GM18907 (cell line): Measurements from ENCODE around the gene IFNA4.
"Not testable (repeated sequence)": the region's sequence is repeated elsewhere in the genome, so short reads cannot be mapped to it uniquely, and the experiment has no call there.

Experiments
- ATAC-seq: cut with Tn5 transposase; IDR thresholded peaks from one replicate; pipeline ENCODE4 v1.9.1; 2021; ENCODE audit warnings: mild to moderate bottlenecking, moderate library complexity; ENCODE audit not compliant: unreplicated experiment

IFNA4 gene

DNA sequence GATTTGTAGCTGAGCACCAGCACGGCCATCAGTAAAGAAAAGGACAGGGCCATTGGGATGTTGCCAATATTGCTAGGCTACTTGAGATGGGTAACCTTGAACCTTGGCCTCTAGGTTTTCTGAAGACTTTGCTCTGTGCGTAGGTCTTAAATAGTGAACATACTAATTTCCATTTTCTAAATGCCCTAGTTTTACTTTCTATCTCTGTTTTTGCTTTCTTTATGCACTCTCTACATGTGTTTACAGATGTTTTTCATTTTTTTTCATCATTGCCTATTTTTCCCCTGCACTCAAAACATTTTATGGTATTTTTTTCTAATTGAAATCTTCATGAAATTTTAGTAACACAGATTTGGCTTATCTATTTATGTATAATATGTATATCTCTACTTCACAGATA, 20.8 kb downstream of the IFNA4 start, which contains the start of gene IFNA21:
Gene IFNA21 (minus strand): TSS at position 101 of the 400 bp plus-strand sequence. CDS start 48 bp downstream, at position 53.
- not testable (repeated sequence) for ATAC-seq

DNA sequence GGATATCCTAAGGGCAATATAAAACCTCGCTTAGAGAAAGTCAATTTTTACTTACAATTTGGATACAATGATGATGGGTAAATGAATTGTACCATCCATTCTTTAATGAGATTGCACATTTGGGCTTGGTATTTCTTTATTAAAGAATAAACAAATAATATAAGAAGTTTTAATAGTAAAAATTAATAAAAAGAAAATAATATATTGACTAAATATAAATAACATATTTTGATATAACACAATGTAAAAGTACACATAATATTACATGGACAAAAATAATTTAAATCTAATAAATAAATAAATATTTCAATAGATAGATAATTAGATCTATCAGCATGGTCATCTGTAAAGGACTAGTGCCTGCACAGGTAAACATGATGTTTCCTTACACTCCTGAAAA, 21.9 kb downstream of the IFNA4 start:
- no peak for ATAC-seq

DNA sequence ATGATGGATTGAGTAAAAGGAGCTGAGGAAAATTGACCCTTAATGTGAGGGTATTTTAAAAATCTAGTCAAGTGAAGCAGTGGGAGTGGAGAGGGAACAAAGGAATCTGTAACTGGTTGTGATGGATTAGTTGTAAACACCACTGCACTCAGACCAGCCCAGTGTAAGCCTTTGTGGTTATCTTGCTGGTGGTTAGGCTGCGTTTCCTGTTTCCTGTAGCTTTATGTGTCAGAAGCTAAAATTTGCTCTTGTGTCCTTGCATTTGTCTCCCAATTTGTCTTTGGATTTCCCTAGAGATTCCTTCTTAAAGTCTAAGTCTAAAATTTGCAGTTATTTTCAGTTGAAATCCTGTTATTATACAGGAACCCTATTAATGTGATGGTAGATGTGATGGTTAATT, 27.2 kb downstream of the IFNA4 start:
- ATAC-seq: peak; percentile 95

DNA sequence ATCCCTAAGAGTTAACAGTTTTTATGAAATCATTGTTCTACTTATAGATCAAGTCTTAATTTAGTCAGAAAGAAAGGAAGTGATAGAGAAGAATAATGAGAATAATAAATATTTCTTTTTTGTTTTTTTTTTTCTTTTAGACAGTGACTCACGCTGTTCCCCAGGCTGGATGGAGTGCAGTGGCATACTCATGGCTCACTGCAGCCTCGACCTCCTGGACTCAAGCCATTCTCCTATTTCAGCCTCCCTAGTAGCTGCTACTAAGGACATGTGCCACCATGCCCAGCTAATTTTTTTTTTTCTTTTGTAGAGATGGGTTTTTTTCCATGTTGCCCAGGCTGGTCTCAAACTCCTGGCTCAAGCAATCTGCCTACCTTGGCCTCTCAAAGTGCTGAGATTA, 31.9 kb downstream of the IFNA4 start:
- ATAC-seq: no peak

DNA sequence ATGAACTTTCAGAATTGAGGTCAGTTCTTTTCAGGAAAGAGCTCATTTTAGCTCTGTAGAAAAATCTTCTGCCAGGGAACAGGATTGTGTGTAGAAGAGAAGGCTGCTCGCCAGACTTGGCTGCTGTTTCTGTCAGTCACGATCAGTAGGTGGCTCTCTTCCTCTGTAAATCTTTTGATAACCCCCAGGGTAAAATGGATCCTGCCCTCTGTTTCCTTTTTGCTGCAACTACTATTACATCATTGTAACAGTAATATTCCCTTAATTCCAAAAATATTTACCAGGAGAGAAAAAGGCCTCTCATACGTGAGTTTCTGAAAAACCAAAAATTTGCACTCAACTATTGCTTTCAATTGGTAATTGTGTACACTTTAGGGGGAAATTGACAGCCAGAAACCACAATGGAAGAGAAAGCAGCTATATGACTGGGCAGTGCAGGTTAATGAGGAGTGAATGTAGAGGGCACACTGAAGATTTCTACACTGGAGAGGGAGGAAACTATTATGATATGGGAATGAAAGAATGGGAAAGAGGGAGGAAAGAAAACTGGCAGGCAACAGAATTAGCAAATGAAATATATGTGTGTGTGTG, 33.3 kb downstream of the IFNA4 start:
- peak; percentile 90 for ATAC-seq

DNA sequence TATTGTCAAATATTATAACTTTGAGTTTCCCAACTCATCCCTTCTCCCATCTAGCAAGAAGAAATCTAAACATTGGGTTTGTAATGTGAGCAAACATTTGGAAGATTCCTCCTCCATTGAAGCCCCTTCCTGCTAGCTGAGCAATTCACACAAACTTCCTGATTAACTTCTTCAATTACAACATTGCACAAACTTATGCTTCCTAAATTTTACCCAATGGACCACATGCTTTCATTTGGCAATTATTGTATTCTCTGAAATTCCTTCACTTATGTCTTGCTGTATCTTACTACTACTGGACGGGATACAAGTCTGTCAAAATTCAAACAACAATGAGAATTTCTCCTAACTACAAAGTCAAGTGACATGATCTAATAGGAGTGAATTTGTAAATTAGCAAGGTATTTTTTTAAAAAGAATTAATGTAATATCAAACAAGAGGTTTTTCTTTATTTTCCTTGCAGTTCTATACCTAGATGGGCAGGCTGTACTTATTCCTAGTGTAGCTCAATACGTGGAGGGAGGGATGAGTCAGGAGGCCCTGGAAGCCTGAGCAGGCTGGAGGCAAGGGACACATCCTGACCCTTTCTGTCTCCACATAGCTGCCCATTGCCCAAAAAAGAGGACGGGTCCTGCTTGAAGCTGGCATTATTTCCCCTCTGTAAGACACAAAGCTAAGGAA, 33.9 kb downstream of the IFNA4 start:
- peak; percentile 37 for ATAC-seq

DNA sequence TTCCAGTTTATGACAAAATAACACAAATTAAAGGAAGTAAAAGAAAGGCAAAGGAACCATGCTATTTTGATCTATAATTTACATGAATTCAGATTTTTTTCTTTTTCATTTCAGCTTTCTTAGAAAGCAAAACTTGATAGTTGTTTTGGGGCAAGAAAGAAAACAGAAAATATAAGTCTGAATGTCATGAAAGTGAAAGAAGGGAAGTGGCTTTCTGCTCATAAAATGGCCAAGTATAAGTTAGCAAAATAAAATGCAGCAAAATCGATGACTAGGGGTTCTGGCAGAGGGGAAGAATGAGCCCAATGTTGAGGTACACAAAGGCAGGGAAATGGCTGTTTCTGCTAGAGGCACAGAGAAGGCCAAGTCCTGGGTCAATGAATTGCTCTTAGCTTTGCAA, 42.8 kb downstream of the IFNA4 start:
- ATAC-seq: peak; percentile 66

DNA sequence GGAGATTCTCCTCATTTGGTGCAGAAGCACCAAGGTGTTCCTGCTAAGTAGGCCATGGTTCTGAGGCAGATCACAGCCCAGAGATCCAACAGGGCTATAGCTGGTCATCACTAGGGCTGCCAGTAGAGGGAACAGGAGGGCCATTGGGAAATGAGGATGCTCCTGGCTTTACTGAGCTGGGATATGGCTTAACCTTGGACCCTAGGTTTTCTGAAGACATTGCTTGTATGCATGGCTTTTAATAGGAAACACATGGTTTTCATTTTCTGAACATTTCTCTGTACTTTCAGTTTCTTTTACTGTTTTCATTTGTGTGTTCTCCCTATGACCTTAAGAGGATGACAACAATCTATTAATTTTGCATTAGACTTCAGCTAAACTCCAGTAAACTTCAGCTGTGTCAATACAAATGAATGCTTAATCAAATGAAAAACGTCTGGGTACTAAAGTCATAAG, 45.9 kb downstream of the IFNA4 start, which contains the start of gene IFNW1:
Gene IFNW1 (minus strand): TSS at position 406 of the 456 bp plus-strand sequence. CDS start 262 bp downstream, at position 144.
- ATAC-seq: peak; percentile 63

DNA sequence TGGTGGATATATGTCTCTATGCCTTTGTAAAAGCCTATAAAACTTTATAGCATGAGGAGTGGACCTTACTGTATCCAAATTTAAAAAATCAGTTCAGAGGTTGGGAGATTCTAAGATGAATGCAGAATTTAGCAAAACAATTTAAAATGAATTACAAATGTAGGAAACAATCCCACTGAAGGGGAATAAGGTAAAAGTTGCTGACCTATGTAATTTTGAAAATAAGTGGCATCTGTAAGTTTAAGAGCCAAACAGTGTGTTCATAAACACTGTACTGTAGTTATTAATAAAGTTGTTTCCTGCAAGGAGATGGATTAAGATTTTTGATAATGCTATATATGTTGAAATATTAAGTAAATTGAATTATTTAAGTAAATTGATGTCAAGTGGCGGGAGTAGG, 50.4 kb downstream of the IFNA4 start:
- no peak for ATAC-seq
